ENCODE measurements around the gene NPHP3.

DNA sequence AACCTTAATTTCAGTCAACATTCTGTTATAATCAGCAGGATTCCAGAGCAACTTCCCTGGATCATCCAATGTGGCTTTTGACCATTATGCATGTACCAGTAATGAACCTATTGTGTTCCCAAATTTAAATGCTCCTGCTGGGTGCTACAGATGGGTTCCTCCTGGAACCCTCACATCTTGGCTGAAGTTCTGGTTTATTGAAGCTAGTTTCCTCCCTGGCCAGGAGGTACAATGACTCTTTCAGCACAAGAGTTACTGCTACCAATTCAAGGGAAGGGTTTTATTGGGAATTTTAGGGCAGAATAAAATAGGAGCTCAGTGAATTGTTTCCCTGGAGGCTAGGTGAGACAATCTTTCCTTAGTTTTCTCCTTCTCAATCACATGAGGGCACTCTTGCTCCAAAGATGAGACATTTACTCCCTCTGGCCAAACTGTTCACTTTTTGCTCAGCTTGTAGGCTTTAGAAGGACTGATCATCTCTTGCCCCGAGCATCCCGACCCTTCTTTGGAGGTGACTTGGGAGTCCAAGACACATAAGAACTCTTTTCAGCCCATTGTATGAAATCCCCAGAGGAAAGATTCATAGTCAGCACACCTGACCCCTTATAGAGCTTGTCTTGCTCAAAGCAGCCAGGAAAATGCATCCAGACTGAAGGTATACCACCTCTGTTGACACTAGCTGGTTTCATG lies 8.8 kb upstream of the NPHP3 start:
- TF ChIP-seq, protein P1, sequence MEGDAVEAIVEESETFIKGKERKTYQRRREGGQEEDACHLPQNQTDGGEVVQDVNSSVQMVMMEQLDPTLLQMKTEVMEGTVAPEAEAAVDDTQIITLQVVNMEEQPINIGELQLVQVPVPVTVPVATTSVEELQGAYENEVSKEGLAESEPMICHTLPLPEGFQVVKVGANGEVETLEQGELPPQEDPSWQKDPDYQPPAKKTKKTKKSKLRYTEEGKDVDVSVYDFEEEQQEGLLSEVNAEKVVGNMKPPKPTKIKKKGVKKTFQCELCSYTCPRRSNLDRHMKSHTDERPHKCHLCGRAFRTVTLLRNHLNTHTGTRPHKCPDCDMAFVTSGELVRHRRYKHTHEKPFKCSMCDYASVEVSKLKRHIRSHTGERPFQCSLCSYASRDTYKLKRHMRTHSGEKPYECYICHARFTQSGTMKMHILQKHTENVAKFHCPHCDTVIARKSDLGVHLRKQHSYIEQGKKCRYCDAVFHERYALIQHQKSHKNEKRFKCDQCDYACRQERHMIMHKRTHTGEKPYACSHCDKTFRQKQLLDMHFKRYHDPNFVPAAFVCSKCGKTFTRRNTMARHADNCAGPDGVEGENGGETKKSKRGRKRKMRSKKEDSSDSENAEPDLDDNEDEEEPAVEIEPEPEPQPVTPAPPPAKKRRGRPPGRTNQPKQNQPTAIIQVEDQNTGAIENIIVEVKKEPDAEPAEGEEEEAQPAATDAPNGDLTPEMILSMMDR (IDR thresholded peaks at IDR 0.05) = no peak
- no peak for TF ChIP-seq POLR2A (IDR thresholded peaks at IDR 0.05)

Data from testis (tissue), 2 donors.